Measurements from ENCODE around the gene DNAH5. TPM values are rescaled to one million over a fixed set of nuclear protein-coding genes. Genes with fewer than 3 reads are reported as not detected.

DNAH5 gene
- total RNA-seq, 2 donors from 2014 or later: 0.14 to 0.68 TPM

DNA sequence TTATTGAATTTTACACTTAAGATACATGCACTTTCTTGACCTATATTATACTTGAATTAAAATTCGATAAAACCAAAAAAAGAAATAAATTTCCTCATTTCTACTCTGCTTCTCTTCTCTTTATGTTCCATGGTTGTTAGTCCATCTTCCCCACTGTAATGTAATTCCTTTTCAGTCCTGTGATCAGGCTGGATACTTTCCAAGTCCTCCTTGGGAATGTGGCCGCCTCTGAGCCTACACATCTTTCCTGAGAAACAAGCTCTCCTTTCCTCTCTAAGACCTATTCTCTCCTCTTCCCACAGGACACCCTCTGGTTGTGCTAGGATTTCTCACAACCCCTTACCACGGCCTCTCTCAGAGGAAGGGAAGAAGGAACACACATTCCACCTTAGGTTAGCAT is 285.1 kb downstream of the DNAH5 start:
- Histone ChIP-seq H3K27me3 (replicated peaks; ENCODE audit: insufficient read depth) (no peaks in the 10 kb centered on the region), H3K9me3 (no peaks in the 10 kb centered on the region), H3K4me3 (no peak overlapping the region), H3K36me3 (no peaks in the 10 kb centered on the region), H3K4me1 (ENCODE audit: control insufficient read depth in 1 of 2, low read depth in 2 of 2) (no peaks in the 10 kb centered on the region), H3K27ac (no peak overlapping the region)
- TF ChIP-seq CTCF (IDR thresholded peaks at IDR 0.05): no peak
- DNase-seq (ENCODE audit: low spot score) (no peak), ATAC-seq (ENCODE audit: insufficient number of reproducible peaks, low FRiP score, low read depth) (no peak)

DNA sequence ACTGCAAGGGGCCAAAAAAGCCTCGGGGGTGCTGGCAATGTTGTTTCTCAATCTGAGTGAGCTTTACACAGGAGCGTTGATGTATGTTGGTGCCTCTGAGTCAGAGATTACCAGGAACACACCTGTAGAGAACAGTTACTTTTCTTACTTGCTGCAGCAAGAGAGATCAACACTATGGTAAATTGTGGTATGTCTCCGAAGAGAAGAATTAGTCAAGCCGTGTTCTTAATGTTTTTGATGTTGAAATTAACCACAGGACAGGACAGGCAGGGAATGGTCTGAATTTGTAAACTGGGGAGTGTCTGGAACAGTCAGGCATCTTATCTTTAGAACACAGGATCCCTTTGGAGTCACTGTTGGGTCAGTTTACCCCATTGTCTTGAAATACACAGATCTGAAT is 285.7 kb downstream of the DNAH5 start:
- no peak for TF ChIP-seq CTCF (IDR thresholded peaks at IDR 0.05)
- Histone ChIP-seq H3K4me1 (ENCODE audit: control insufficient read depth in 1 of 2, low read depth in 2 of 2) (no peaks in the 10 kb centered on the region), H3K4me3 (no peak overlapping the region), H3K36me3 (no peaks in the 10 kb centered on the region), H3K27me3 (replicated peaks; ENCODE audit: insufficient read depth) (no peaks in the 10 kb centered on the region), H3K9me3 (no peaks in the 10 kb centered on the region), H3K27ac (no peak overlapping the region)
- DNase-seq (ENCODE audit: low spot score) (no peak), ATAC-seq (ENCODE audit: insufficient number of reproducible peaks, low FRiP score, low read depth) (no peak)

GRCh38 chr5:13658152-13658551 is 286.3 kb downstream of the DNAH5 start:
- no peak overlapping the region for H3K4me3 ChIP-seq
- H3K36me3 ChIP-seq: no peaks in the 10 kb centered on the region
- H3K27ac ChIP-seq: no peak overlapping the region
- H3K4me1 ChIP-seq (ENCODE audit: control insufficient read depth in 1 of 2, low read depth in 2 of 2): no peaks in the 10 kb centered on the region
- TF ChIP-seq CTCF (IDR thresholded peaks at IDR 0.05): no peak
- DNase-seq (ENCODE audit: low spot score) (no peak), ATAC-seq (ENCODE audit: insufficient number of reproducible peaks, low FRiP score, low read depth) (no peak)
- no peaks in the 10 kb centered on the region for H3K9me3 ChIP-seq
- H3K27me3 ChIP-seq (replicated peaks; ENCODE audit: insufficient read depth): no peaks in the 10 kb centered on the region

DNA sequence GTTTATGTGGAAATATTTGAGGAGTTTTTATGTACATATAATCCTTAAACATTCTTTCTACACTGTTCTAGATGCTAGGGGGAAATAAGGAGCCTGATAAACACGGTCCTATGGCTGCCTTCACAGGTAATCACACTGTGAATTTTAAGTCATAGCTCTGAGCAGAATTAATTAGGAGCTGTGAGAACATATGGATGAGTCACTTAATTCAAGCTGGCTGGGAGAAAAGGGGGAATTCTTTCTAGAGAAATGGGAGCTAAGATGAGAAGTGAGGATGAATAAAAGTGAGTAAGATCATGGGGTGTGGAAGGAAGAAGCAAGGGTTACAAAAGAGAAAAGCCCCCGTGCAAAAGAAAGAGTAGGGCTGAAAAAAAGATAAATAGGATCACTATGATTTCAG is 290.8 kb downstream of the DNAH5 start:
- no peak for TF ChIP-seq CTCF (IDR thresholded peaks at IDR 0.05)
- H3K27me3 ChIP-seq (replicated peaks; ENCODE audit: insufficient read depth): no peaks in the 10 kb centered on the region
- no peaks in the 10 kb centered on the region for H3K9me3 ChIP-seq
- H3K27ac ChIP-seq: no peak overlapping the region
- H3K36me3 ChIP-seq: no peaks in the 10 kb centered on the region
- H3K4me3 ChIP-seq: no peak overlapping the region
- no peaks in the 10 kb centered on the region for H3K4me1 ChIP-seq (ENCODE audit: control insufficient read depth in 1 of 2, low read depth in 2 of 2)
- ATAC-seq (ENCODE audit: insufficient number of reproducible peaks, low FRiP score, low read depth) (no peak), DNase-seq (ENCODE audit: low spot score) (no peak)

- DNase-seq (ENCODE audit: low spot score): no peak
- H3K9me3 ChIP-seq: no peaks in the 10 kb centered on the region
- no peak for TF ChIP-seq CTCF (IDR thresholded peaks at IDR 0.05)
- H3K36me3 ChIP-seq: no peaks in the 10 kb centered on the region
- H3K27ac ChIP-seq: no peak overlapping the region
- ATAC-seq (ENCODE audit: insufficient number of reproducible peaks, low FRiP score, low read depth): no peak
- no peak overlapping the region for H3K4me3 ChIP-seq
- H3K27me3 ChIP-seq (replicated peaks; ENCODE audit: insufficient read depth): no peaks in the 10 kb centered on the region
- no peaks in the 10 kb centered on the region for H3K4me1 ChIP-seq (ENCODE audit: control insufficient read depth in 1 of 2, low read depth in 2 of 2)
Observed at GRCh38 chr5:13649656-13650055, 294.8 kb downstream of the DNAH5 start.
